ENCODE measurements around the gene FEV. TPM values are rescaled to one million over a fixed set of nuclear protein-coding genes. Genes with fewer than 3 reads are reported as not detected.

FEV gene
- not detected for polyA plus RNA-seq (2013, experiment 1 of 4)
- polyA plus RNA-seq (2013, experiment 2 of 4) = not detected
- polyA plus RNA-seq (2013, experiment 3 of 4) = not detected
- not detected for polyA plus RNA-seq (2013, experiment 4 of 4)

DNA sequence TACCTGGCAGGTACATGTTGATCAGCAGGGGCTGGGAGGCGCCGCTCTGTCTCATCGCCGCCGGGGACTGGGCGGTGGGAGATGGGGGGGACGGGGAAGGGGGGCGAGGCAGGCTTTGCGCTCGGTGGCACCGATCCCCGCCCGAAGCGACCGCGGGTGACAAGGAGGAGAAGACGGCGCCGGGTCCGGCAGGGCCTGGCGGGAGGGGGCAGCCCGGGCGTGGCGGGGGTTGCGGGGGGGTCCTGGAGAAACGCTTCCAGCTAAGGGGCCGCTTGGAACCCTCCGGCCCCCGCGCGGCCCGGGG lies at the start of gene FEV:
TSS of gene FEV (minus strand) at position 164 of the 304 bp plus-strand sequence. CDS start at position 55, 109 bp downstream.
- Histone ChIP-seq H3K9me3 (ENCODE audit: control insufficient read depth, low read length) (no peaks in the 10 kb centered on the region), H3K4me1 (ENCODE audit: control insufficient read depth, insufficient read depth, low read length) (peaks cover 17% of the 10 kb centered on the region), H3K27me3 (ENCODE audit: control insufficient read depth, insufficient read depth, low read length, poor library complexity, severe bottlenecking) (peaks cover 100% of the 10 kb centered on the region), H3K36me3 (ENCODE audit: control insufficient read depth, insufficient read depth, low read length) (no peaks in the 10 kb centered on the region), H3K27ac (ENCODE audit: insufficient read depth, low read depth, low read length, poor library complexity, severe bottlenecking) (no peak within 1 kb of the TSS), H3K4me3 (ENCODE audit: insufficient read depth, low read depth, low read length) (peak within 1 kb of the TSS; percentile 22)
- 0 to 1% methylated on average over 32 of the region's 32 CpGs for WGBS, 2 experiments

DNA sequence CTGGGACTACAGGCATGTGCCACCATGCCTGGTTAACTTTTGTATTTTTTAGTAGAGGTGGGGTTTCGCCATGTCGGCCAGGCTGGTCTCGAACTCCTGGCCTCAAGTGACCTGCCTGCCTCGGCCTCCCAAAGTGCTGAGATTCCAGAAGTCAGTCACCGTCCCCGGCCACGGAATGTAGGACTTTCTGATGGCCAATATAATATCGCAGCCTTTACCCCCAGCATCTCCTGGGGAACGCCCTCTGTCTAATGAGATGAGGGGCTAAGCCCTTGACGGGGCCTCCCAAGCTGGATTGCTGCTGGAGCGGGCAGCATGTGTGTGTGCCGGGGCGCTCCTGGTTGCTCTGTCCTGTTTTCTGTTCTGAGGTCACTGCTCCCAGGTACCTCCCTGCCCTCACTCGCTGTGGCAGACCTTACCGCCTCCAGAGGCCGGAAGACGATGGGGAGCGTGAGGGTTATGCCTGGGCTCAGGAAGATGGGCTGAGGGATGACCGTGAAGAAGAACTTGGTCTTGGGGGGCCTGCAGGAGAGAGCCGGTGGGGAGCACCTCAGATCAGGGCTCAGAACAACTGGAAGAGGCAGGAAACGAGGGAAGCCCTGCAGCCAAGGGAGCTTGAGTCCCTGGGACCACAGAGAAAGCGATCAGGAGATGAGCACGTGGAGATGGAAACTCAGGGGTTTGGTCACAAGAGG lies 47.2 kb upstream of the FEV start:
- 89 to 90% methylated on average over 23 of the region's 23 CpGs for WGBS, 2 experiments
- no peak overlapping the region for H3K4me3 ChIP-seq (ENCODE audit: insufficient read depth, low read depth, low read length)

DNA sequence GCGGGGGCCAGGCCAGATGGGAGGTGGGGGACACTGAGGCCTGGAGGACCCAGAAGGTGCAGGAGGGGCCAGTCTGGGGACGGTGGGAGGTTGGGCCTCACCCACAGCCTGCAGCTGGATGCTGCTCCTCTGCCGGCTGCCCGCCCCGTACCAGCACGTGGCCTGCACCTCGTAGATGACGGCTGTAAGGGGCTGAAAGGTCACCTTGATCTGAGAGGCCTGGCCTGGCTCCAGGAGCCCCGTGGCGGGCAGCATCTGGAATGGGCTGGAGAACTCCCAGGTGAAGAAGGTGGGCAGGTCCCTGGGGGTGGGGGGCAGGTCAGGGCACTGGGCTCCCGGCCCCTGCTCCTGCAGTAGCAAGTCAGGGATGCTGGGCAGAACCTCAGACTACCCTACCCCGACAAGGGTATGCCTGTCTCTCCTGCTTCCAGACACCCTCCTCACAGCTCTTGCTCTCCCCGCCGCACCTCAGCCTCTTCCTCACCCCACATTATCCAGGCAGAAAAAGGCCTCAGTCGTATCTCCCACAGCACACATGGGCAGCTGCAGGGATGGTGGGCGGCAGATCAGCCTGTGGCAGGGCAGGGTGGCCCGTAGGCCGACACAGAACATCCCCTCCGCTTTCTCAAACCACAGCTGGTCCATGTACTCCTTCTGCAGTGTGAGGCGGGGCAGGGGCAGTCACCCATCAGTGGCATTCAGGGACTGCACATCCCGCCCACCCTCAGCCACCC lies 46.2 kb upstream of the FEV start:
- Histone ChIP-seq H3K27ac (ENCODE audit: insufficient read depth, low read depth, low read length, poor library complexity, severe bottlenecking) (no peak overlapping the region), H3K4me3 (ENCODE audit: insufficient read depth, low read depth, low read length) (no peak overlapping the region), H3K36me3 (ENCODE audit: control insufficient read depth, insufficient read depth, low read length) (no peaks in the 10 kb centered on the region), H3K4me1 (ENCODE audit: control insufficient read depth, insufficient read depth, low read length) (no peaks in the 10 kb centered on the region), H3K27me3 (ENCODE audit: control insufficient read depth, insufficient read depth, low read length, poor library complexity, severe bottlenecking) (peaks cover 27% of the 10 kb centered on the region), H3K9me3 (ENCODE audit: control insufficient read depth, low read length) (no peaks in the 10 kb centered on the region)
- 89 to 90% methylated on average over 21 of the region's 21 CpGs for WGBS, 2 experiments

More for the DNA sequence above, 47.2 kb upstream of the FEV start:
- Histone ChIP-seq H3K4me1 (ENCODE audit: control insufficient read depth, insufficient read depth, low read length) (no peaks in the 10 kb centered on the region), H3K36me3 (ENCODE audit: control insufficient read depth, insufficient read depth, low read length) (no peaks in the 10 kb centered on the region), H3K27me3 (ENCODE audit: control insufficient read depth, insufficient read depth, low read length, poor library complexity, severe bottlenecking) (peaks cover 27% of the 10 kb centered on the region), H3K27ac (ENCODE audit: insufficient read depth, low read depth, low read length, poor library complexity, severe bottlenecking) (no peak overlapping the region), H3K9me3 (ENCODE audit: control insufficient read depth, low read length) (no peaks in the 10 kb centered on the region)

DNA sequence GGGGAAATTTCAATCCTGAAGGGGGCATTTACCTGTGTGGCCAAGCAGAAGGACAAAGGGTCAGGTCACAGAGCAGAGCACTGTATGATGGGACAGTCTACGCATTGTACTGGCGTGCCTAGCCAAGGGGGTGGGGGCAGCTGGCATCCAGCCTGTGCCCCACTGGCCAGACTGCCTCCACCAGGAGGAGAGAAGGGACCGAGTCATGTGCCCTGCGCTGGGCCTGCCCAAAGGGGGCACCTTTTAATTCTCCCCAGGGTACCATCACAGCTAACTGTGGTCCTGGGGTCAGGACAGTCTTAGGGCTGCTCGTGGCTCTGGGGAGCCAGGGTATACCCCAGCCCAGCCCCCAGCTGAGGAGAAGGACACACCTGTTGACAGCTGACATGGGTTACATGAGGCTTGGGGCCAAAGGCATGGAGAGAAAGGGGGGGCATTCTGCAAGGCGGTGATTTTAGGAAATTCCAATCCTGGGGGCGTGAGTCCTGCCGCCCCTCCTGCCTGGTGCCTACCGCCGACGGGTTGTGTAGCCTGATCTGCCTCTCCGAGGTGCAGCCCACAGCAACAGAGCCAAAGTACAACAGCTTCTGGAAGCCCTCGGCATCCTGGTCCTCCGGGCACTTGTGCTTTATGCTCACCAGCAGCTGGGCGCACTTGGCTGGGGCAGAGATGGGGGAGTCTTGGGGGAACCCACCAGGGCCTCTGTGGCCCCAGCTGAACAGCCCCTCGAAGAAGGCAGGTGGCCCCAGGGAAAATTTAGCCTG lies 45.4 kb upstream of the FEV start:
- Histone ChIP-seq H3K27me3 (ENCODE audit: control insufficient read depth, insufficient read depth, low read length, poor library complexity, severe bottlenecking) (peaks cover 19% of the 10 kb centered on the region), H3K4me1 (ENCODE audit: control insufficient read depth, insufficient read depth, low read length) (no peaks in the 10 kb centered on the region), H3K4me3 (ENCODE audit: insufficient read depth, low read depth, low read length) (no peak overlapping the region), H3K36me3 (ENCODE audit: control insufficient read depth, insufficient read depth, low read length) (no peaks in the 10 kb centered on the region), H3K27ac (ENCODE audit: insufficient read depth, low read depth, low read length, poor library complexity, severe bottlenecking) (no peak overlapping the region), H3K9me3 (ENCODE audit: control insufficient read depth, low read length) (no peaks in the 10 kb centered on the region)
- 88 to 92% methylated on average over 16 of the region's 16 CpGs for WGBS, 2 experiments

DNA sequence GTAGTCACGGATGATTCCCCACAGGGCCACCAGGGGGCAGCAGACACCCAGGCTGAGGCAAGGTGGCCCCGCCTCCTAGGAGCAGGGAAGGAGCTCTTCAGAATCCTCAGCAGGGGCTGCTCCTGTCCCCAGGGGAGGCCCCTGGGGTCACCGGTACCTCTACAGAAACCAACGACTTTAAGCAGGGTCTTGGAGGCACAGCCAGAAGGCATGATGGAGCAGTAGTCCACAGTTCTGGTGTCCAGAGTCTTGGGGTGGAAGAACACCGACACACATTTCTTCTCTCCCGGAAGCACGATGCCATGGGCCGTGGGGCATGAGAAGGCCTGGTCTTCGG lies 44.8 kb upstream of the FEV start:
- no peaks in the 10 kb centered on the region for H3K36me3 ChIP-seq (ENCODE audit: control insufficient read depth, insufficient read depth, low read length)
- no peaks in the 10 kb centered on the region for H3K9me3 ChIP-seq (ENCODE audit: control insufficient read depth, low read length)
- peaks cover 16% of the 10 kb centered on the region for H3K27me3 ChIP-seq (ENCODE audit: control insufficient read depth, insufficient read depth, low read length, poor library complexity, severe bottlenecking)
- H3K4me1 ChIP-seq (ENCODE audit: control insufficient read depth, insufficient read depth, low read length) = no peaks in the 10 kb centered on the region
- 53% methylated on average over 9 of the region's 9 CpGs for WGBS, 2 experiments
- H3K27ac ChIP-seq (ENCODE audit: insufficient read depth, low read depth, low read length, poor library complexity, severe bottlenecking) = no peak overlapping the region
- no peak overlapping the region for H3K4me3 ChIP-seq (ENCODE audit: insufficient read depth, low read depth, low read length)

DNA sequence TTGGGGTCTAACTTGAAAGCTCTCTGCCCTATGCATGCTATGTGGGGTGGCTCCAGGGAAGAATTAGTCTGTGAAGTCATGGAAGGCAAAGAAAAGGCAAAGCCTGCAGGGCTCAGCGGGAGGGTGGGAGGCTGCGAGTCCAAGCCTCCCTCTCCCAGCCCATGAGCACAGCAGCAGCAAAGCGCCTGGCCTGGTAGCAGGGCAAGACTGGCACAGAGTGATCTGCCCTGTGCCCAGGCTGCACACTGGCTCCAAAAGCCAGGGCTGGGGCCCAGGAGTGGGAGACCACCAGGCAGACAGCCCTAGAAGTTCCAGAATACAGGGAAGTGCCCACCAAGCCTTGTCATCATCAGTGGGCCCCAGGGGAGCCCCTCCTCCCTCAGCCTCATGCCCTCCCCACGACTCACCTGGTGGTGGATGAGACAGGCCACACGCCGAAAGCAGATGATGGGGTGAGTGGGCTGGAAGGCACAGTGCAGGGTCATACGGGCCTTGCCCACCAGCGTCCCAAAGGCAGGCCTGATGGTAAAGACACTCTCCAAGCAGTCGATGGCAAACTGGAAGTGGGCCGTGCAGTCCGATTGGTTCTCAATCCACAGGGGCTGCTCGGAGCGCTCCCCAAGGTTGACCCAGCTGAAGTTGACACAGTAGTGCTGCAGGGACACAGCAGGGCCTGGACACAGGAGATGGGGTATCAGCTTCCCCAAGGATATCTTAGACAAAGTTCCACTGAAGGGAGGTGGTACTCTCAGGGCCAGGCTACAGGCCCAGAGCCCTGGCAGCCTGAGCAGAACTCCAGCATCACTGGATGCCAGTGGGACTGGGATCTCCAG lies 44.2 kb upstream of the FEV start:
- Histone ChIP-seq H3K4me1 (ENCODE audit: control insufficient read depth, insufficient read depth, low read length) (no peaks in the 10 kb centered on the region), H3K4me3 (ENCODE audit: insufficient read depth, low read depth, low read length) (no peak overlapping the region), H3K36me3 (ENCODE audit: control insufficient read depth, insufficient read depth, low read length) (no peaks in the 10 kb centered on the region), H3K9me3 (ENCODE audit: control insufficient read depth, low read length) (no peaks in the 10 kb centered on the region), H3K27ac (ENCODE audit: insufficient read depth, low read depth, low read length, poor library complexity, severe bottlenecking) (no peak overlapping the region), H3K27me3 (ENCODE audit: control insufficient read depth, insufficient read depth, low read length, poor library complexity, severe bottlenecking) (peaks cover 10% of the 10 kb centered on the region)
- WGBS, 2 experiments = 76 to 77% methylated on average over 13 of the region's 13 CpGs

DNA sequence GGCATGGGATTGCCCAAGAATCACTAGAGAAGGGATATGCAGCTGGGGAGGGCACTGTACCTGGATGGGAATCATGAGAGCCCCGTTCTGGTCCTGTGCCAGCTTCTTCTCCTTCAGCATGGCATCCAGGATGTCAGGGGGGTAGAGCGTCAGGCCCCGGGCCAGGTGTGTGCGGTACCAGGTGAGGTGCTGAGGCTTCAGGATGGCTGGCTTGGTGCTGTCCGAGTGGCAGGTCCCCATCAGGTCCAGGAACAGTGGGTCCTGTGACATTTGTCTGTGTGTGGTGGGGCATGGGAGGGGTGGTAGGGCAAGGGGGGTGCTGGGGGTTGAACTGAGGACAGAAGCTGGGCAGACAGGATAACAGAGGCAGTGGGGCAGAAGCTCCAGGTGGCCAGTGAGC lies 43.2 kb upstream of the FEV start:
- no peak overlapping the region for H3K4me3 ChIP-seq (ENCODE audit: insufficient read depth, low read depth, low read length)
- no peaks in the 10 kb centered on the region for H3K27me3 ChIP-seq (ENCODE audit: control insufficient read depth, insufficient read depth, low read length, poor library complexity, severe bottlenecking)
- 81 to 82% methylated on average over 5 of the region's 5 CpGs for WGBS, 2 experiments
- no peak overlapping the region for H3K27ac ChIP-seq (ENCODE audit: insufficient read depth, low read depth, low read length, poor library complexity, severe bottlenecking)
- no peaks in the 10 kb centered on the region for H3K9me3 ChIP-seq (ENCODE audit: control insufficient read depth, low read length)
- no peaks in the 10 kb centered on the region for H3K36me3 ChIP-seq (ENCODE audit: control insufficient read depth, insufficient read depth, low read length)
- peaks cover 7% of the 10 kb centered on the region for H3K4me1 ChIP-seq (ENCODE audit: control insufficient read depth, insufficient read depth, low read length)

DNA sequence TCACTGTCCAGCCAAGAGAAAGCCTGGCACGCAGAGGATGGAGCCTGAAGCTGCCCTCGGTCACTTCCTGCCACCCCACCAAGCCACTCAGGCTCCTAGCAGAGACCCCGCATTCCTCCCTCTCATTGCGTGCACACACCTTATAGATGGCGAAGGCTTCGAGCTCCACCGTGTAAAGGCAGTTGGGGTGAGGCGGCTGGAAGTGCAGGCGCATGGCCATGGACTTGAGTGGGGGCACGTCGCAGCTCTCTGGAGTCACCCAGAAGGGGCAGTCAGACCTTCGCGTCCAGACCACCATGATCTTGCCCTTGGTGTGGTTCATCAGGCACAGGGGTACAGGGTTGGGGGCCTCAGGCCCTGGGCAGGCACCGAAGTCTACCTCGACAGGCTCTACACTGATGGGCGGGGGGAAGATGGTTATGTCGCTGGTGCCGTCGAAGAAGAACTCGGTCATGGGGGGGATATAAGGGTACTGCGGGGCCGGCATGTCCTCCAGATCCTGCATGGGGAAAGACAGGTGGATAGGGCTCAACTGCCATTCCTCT lies 42.6 kb upstream of the FEV start:
- no peaks in the 10 kb centered on the region for H3K9me3 ChIP-seq (ENCODE audit: control insufficient read depth, low read length)
- H3K4me3 ChIP-seq (ENCODE audit: insufficient read depth, low read depth, low read length) = no peak overlapping the region
- H3K4me1 ChIP-seq (ENCODE audit: control insufficient read depth, insufficient read depth, low read length) = peaks cover 8% of the 10 kb centered on the region
- no peaks in the 10 kb centered on the region for H3K36me3 ChIP-seq (ENCODE audit: control insufficient read depth, insufficient read depth, low read length)
- H3K27ac ChIP-seq (ENCODE audit: insufficient read depth, low read depth, low read length, poor library complexity, severe bottlenecking) = no peak overlapping the region
- no peaks in the 10 kb centered on the region for H3K27me3 ChIP-seq (ENCODE audit: control insufficient read depth, insufficient read depth, low read length, poor library complexity, severe bottlenecking)
- 91 to 92% methylated on average over 22 of the region's 22 CpGs for WGBS, 2 experiments

DNA sequence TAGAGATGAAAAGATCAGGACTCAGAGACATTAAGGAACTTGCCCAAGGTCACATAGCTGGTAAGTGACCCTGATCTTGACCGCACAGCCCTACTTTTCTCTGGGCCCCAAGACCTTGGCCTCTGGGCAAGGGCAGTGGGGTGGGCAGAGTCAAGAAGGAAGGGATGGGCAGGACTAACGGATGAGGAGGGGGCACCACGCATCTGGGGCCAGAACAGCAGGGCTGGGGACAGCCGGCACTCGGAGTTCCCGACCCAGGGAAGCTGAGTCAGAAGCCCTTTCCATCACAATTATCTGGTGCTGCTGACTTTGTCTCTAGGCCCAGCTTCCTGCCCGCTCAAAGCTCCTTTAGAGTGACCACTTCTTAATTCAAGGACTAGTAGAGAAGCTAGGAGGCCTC lies 42.0 kb upstream of the FEV start:
- Histone ChIP-seq H3K27me3 (ENCODE audit: control insufficient read depth, insufficient read depth, low read length, poor library complexity, severe bottlenecking) (no peaks in the 10 kb centered on the region), H3K4me3 (ENCODE audit: insufficient read depth, low read depth, low read length) (no peak overlapping the region), H3K9me3 (ENCODE audit: control insufficient read depth, low read length) (no peaks in the 10 kb centered on the region), H3K27ac (ENCODE audit: insufficient read depth, low read depth, low read length, poor library complexity, severe bottlenecking) (no peak overlapping the region), H3K36me3 (ENCODE audit: control insufficient read depth, insufficient read depth, low read length) (no peaks in the 10 kb centered on the region), H3K4me1 (ENCODE audit: control insufficient read depth, insufficient read depth, low read length) (peaks cover 8% of the 10 kb centered on the region)
- 78 to 81% methylated on average over 7 of the region's 7 CpGs for WGBS, 2 experiments

Data from ectodermal cell (in vitro differentiated cells).